A549 (cell line): ENCODE data around the gene GPR108. TPM values are rescaled to one million over a fixed set of nuclear protein-coding genes. Genes with fewer than 3 reads are reported as not detected.

Experiments used
- ATAC-seq, 2 experiments: fragments of 200-7000 bp in 1 of 2; fragments of >200 bp in 1 of 2; cut with Nextera tagmentation in 1 of 2; cut with Tn5 transposase in 1 of 2; 3 replicates each; pipeline versions ENCODE4 v1.8.0 to v1.9.1; 2018 to 2020; ENCODE audit warnings: mild to moderate bottlenecking in 1 of 2, moderate library complexity in 1 of 2
- CTCF ChIA-PET: fragments of 300-600 bp; sonication (Branson Sonifier 250); formaldehyde crosslinking; extraction: SDS; loops from one replicate; lab custom pipeline; 2021; ENCODE audit warnings: antibody characterized with exemption, inconsistent platforms; lab: Yijun Ruan, JAX
- POLR2A ChIA-PET: fragments of 350-600 bp; formaldehyde crosslinking; extraction: SDS; loops from one replicate; lab custom pipeline; 2021; ENCODE audit warnings: antibody characterized with exemption, inconsistent platforms; lab: Yijun Ruan, JAX
- DNase-seq, 2 experiments: peaks; one replicate each; pipeline versions ENCODE4 v3.0.0 to v3.0.0-alpha.2; 2011 to 2016; ENCODE audit warnings: low read depth in 1 of 2, low spot score in 1 of 2
- FAIRE-seq: peaks from 2 replicates; lab custom pipeline; 2011; peaks lifted over from hg19 to GRCh38; lab: Jason Lieb, UNC
- H3K27ac ChIP-seq, 2 experiments: fragments of >200 bp; sonication (Bioruptor Twin); formaldehyde crosslinking; 3 replicates each; pipeline ENCODE4 v1.5.1; 2016 to 2017
- H3K4me1 ChIP-seq: fragments of >200 bp; sonication (Bioruptor Twin); formaldehyde crosslinking; 3 replicates; pipeline ENCODE4 v1.6.1; 2016
- H3K4me2 ChIP-seq: fragments of >200 bp; sonication (Bioruptor Twin); formaldehyde crosslinking; 3 replicates; pipeline ENCODE4 v1.6.1; 2016
- H3K4me3 ChIP-seq: fragments of >200 bp; sonication (Bioruptor Twin); formaldehyde crosslinking; 3 replicates; pipeline ENCODE4 v1.5.1; 2016
- H3K9me3 ChIP-seq: fragments of >200 bp; sonication (Bioruptor Twin); formaldehyde crosslinking; 3 replicates; pipeline ENCODE4 v1.6.1; 2016
- ATOH8 ChIP-seq: fragments of 250-450 bp; sonication (Bioruptor Pico); IDR thresholded peaks from 2 replicates; pipeline ENCODE4 v1.5.0; 2020; ENCODE audit warnings: low read depth, mild to moderate bottlenecking, moderate library complexity
- BCL3 ChIP-seq: fragments of >200 bp; sonication (Bioruptor Twin); formaldehyde crosslinking; IDR thresholded peaks from 3 replicates; pipeline ENCODE4 v1.6.1; 2016
- CHD4 ChIP-seq: fragments of 200-600 bp; sonication (generic); IDR thresholded peaks from 2 replicates; pipeline ENCODE4 v1.6.1; 2016; ENCODE audit warnings: antibody characterized with exemption, mild to moderate bottlenecking, borderline replicate concordance
- EHMT2 ChIP-seq: fragments of 200-600 bp; sonication (generic); IDR thresholded peaks from 2 replicates; pipeline ENCODE4 v1.6.1; 2016; ENCODE audit warnings: antibody characterized with exemption, low read depth, mild to moderate bottlenecking, moderate library complexity
- ELK1 ChIP-seq: fragments of 150-350 bp; IDR thresholded peaks from 2 replicates; pipeline ENCODE4 v1.6.1; 2014; ENCODE audit warnings: low read depth, mild to moderate bottlenecking, low read length
- EP300 ChIP-seq, 2 experiments: fragments of >200 bp; sonication (Bioruptor Twin); formaldehyde crosslinking; IDR thresholded peaks; 2 replicates in 1 of 2; 3 replicates in 1 of 2; pipeline ENCODE4 v1.6.1; 2016 to 2017
- FOSB ChIP-seq: fragments of 250-450 bp; sonication (Bioruptor Pico); IDR thresholded peaks from 2 replicates; pipeline ENCODE4 v1.5.0; 2020; ENCODE audit warnings: mild to moderate bottlenecking, moderate library complexity
- FOSL2 ChIP-seq, 2 experiments: fragments of 450-650 bp in 1 of 2; fragments of >200 bp in 1 of 2; sonication (Bioruptor Twin) in 1 of 2; formaldehyde crosslinking; IDR thresholded peaks; 2 replicates each; pipeline versions ENCODE4 v1.5.0 to v1.6.1; 2016 to 2020; ENCODE audit warnings: mild to moderate bottlenecking in 1 of 2, moderate library complexity in 1 of 2
- FOXS1 ChIP-seq: fragments of 250-450 bp; sonication (Bioruptor Pico); IDR thresholded peaks from 2 replicates; pipeline ENCODE4 v1.5.0; 2020; ENCODE audit warnings: mild to moderate bottlenecking, moderate library complexity
- HES2 ChIP-seq: fragments of >200 bp; sonication (Bioruptor Twin); formaldehyde crosslinking; IDR thresholded peaks from 2 replicates; pipeline ENCODE4 v1.6.1; 2016
- HMGXB4 ChIP-seq: fragments of 250-450 bp; sonication (Bioruptor Pico); IDR thresholded peaks from 2 replicates; pipeline ENCODE4 v1.5.0; 2021; ENCODE audit warnings: mild to moderate bottlenecking, moderate library complexity, borderline replicate concordance
- HOXB5 ChIP-seq: fragments of 250-450 bp; sonication (Bioruptor Pico); IDR thresholded peaks from 2 replicates; pipeline ENCODE4 v1.5.0; 2020; ENCODE audit warnings: mild to moderate bottlenecking, moderate library complexity
- JUNB ChIP-seq: fragments of >200 bp; sonication (Bioruptor Twin); formaldehyde crosslinking; IDR thresholded peaks from 2 replicates; pipeline ENCODE4 v1.6.1; 2016
- KDM1A ChIP-seq: fragments of 200-600 bp; sonication (generic); IDR thresholded peaks from 2 replicates; pipeline ENCODE4 v1.6.1; 2016; ENCODE audit warnings: low read depth, mild to moderate bottlenecking
- KDM5A ChIP-seq: fragments of 200-600 bp; sonication (generic); IDR thresholded peaks from 2 replicates; pipeline ENCODE4 v1.6.1; 2016; ENCODE audit warnings: antibody characterized with exemption, mild to moderate bottlenecking
- MAFK ChIP-seq: fragments of 450-650 bp; IDR thresholded peaks from 2 replicates; pipeline ENCODE4 v1.6.1; 2014; ENCODE audit not compliant: partially characterized antibody
- NFE2L2 ChIP-seq: fragments of 150-350 bp; conservative IDR thresholded peaks from 2 replicates; pipeline ENCODE4 v1.6.1; 2014; ENCODE audit warnings: low read length
- NPAS2 ChIP-seq: fragments of 250-450 bp; sonication (Bioruptor Pico); IDR thresholded peaks from 2 replicates; pipeline ENCODE4 v1.8.0; 2022; ENCODE audit warnings: mild to moderate bottlenecking, moderate library complexity, borderline replicate concordance
- PBX3 ChIP-seq: IDR thresholded peaks from 2 replicates; pipeline ENCODE4 v1.6.1; 2012
- POLR2A ChIP-seq: IDR thresholded peaks from 2 replicates; pipeline ENCODE4 v1.6.1; 2012; ENCODE audit warnings: mild to moderate bottlenecking, low read length
- POLR2AphosphoS2 ChIP-seq: conservative IDR thresholded peaks from 2 replicates; pipeline ENCODE4 v1.6.1; 2012; ENCODE audit warnings: low read length, improper control_type of control experiment, inconsistent platforms
- RCOR1 ChIP-seq: fragments of 150-350 bp; IDR thresholded peaks from 2 replicates; pipeline ENCODE4 v1.6.1; 2014; ENCODE audit warnings: antibody characterized with exemption, low read length, low read depth
- RNF2 ChIP-seq: fragments of 200-600 bp; sonication (generic); IDR thresholded peaks from 2 replicates; pipeline ENCODE4 v1.6.1; 2016; ENCODE audit warnings: low read depth, mild to moderate bottlenecking, antibody characterized with exemption, moderate library complexity, borderline replicate concordance
- SREBF2 ChIP-seq: fragments of 450-650 bp; IDR thresholded peaks from 2 replicates; pipeline ENCODE4 v1.6.1; 2014; ENCODE audit warnings: mild to moderate bottlenecking, moderate library complexity
- USF2 ChIP-seq: fragments of 450-650 bp; IDR thresholded peaks from 2 replicates; pipeline ENCODE4 v1.6.1; 2014; ENCODE audit warnings: antibody characterized with exemption
- ZNF302 ChIP-seq: fragments of 250-450 bp; sonication (Bioruptor Pico); IDR thresholded peaks from 2 replicates; pipeline ENCODE4 v1.9.0; 2021; ENCODE audit warnings: inconsistent platforms, mild to moderate bottlenecking, moderate library complexity
- WGBS: methylation state at CpG from one replicate; pipeline ENCODE4 v1.1.6; 2017; ENCODE audit errors: missing lambda C conversion rate; 5-methylcytosine and 5-hydroxymethylcytosine counted together
- polyA plus RNA-seq, 4 experiments: library from polyadenylated mRNA; depleted of rRNA in 3 of 4; stranded (reverse); fragments of >200 nt; fragmentation: RNase III in 1 of 4; extraction: RNeasy Plus Mini Kit Qiagen cat#74134 plus additional on column Dnase treatment in 1 of 4; gene quantifications; 2 replicates in 3 of 4; 3 replicates in 1 of 4; pipeline ENCODE4 v1.2.3, GENCODE V29; 2011 to 2017

Gene GPR108
- polyA plus RNA-seq, 2 of the 4 experiments (the other 2 are of a cell fraction): 36.4 to 50.2 TPM

GRCh38 chr19:6761053-6761676, 23.8 kb upstream of the GPR108 start:
- FAIRE-seq: no peak
- TF ChIP-seq POLR2A (no peak), PBX3 (no peak), RNF2 (no peak), ELK1 (no peak), USF2 (peak; percentile 48), JUNB (no peak), HOXB5 (no peak), EHMT2 (no peak), ZNF302 (no peak), BCL3 (no peak), KDM1A (0 out of 2 replicates have a peak, but pooled peaks have one; percentile 23), POLR2AphosphoS2 (no peak), EP300 (IDR thresholded peaks at IDR 0.05) (no peak), HMGXB4 (no peak), MAFK (no peak), HES2 (no peak)
- no peak overlapping the region for H3K4me2 ChIP-seq
- peaks cover 14% of the 10 kb centered on the region for H3K4me1 ChIP-seq
- CTCF ChIA-PET: interaction anchor here (0.9 kb wide), 1 partner anchor 22 kb away, joined by 5 read pairs; no protein-coding TSS in a partner anchor
- H3K4me3 ChIP-seq: no peak overlapping the region
- POLR2A ChIA-PET: no interaction called here
- peak; percentile 45 to 46 for DNase-seq
- ATAC-seq: peak in 1 of 2 experiments; percentile 74; a peak in 3 of 6 replicates
- no peaks in the 10 kb centered on the region for H3K9me3 ChIP-seq
- 67% methylated on average over 4 of the region's 4 CpGs for WGBS
- H3K27ac ChIP-seq: no peak overlapping the region

GRCh38 chr19:6760606-6761005, 23.2 kb upstream of the GPR108 start:
- no peak overlapping the region for H3K27ac ChIP-seq
- DNase-seq (no peak), ATAC-seq (peak in 1 of 2 experiments; percentile 20; a peak in 1 of 6 replicates), FAIRE-seq (no peak)
- H3K4me1 ChIP-seq: peaks cover 8% of the 10 kb centered on the region; the same call in 2 of the 3 replicates
- 95% methylated on average over 11 of the region's 17 CpGs for WGBS
- H3K9me3 ChIP-seq: no peaks in the 10 kb centered on the region
- ChIA-PET POLR2A (no interaction called here), CTCF (interaction anchor here (0.9 kb wide), 1 partner anchor 22 kb away, joined by 5 read pairs; no protein-coding TSS in a partner anchor)
- H3K4me3 ChIP-seq: no peak overlapping the region
- H3K4me2 ChIP-seq: no peak overlapping the region
- TF ChIP-seq KDM1A (no peak), NFE2L2 (no peak), NPAS2 (CRISPR knock-in tag) (no peak), ELK1 (no peak), HOXB5 (no peak), KDM5A (no peak), HMGXB4 (no peak), CHD4 (no peak), FOXS1 (CRISPR knock-in tag) (no peak), ATOH8 (CRISPR knock-in tag) (no peak), FOSB (CRISPR knock-in tag) (no peak), SREBF2 (no peak), FOSL2 (IDR thresholded peaks at IDR 0.05) (no peak), FOSL2 (CRISPR knock-in tag; IDR thresholded peaks at IDR 0.05) (no peak), RCOR1 (no peak)
